Cerebellar cortex (tissue), 1 donor: ENCODE results near the gene SMIM38.

Experiments
- DNase-seq: peaks from one replicate; pipeline ENCODE4 v3.0.0-alpha.2; 2015; ENCODE audit warnings: low spot score

The SMIM38 gene

DNA sequence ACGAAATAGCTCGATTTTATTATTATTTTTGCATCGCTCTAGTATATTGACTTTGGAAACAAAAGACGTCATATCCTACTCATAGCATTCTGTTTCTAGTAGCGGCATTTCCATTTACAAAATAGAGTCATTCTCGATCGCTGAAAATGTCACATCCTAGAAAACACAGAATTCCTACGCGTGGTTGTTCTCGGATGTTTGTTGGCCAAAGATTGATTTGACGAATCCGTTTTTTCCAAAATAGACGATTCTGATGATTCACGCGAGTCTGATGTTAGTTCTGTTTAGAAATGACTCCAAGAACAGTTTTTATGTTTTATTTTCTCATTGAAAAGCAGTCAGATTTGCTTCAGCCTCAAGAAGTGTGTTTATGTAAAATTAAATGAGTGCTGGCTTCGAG, 47.6 kb downstream of the SMIM38 start:
- no peak for DNase-seq

DNA sequence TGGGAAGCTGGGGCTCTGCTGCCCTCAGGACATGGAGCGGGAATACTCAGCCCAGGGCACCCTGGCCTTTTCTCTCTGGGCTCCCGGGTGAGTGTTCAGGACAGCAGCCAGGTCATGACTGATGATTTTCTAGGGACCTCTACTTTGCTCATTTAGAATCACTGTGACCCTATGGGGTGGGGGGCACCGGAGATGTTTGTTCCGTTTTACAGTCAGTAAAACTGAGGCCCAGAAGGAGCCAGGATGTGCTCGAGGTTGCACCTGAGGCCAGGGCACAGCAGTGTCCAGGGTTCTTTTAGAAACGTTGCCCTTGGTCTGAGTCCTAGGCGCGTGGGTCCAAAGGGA, 48.1 kb downstream of the SMIM38 start:
- DNase-seq: no peak

DNA sequence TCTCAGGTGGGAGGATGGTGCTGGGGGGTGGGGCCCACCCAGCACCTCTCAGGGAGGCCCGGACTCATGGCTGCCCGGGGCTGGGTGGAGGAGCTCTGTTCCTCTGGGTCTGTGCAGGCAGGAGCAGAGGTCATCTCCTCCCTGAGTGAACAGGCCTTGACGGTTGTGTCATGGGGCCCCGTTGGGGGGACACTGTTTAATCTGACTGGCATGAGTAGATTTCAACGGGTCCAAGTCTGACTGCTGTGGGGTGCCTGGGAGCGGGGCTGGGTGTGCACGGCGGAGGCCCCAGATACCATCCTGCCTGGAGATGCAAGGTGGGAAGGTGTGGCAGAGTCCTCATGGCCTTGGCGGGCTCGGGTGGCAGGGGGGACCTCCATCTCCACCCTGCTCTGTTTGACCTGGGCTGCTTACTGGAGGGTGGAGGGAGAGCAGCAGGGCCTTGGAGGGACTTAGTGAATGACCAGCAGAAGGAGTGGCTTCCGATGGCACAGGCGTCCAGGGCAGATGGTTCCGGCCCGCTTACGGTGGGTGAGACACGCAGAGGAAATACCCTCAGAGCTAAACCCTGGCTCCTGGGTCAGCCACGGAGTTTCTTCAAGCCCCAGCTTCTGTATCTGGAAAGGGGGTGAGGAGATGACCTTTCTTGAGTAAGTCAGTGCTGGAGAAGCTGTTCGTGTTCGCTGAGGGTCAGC, 48.7 kb downstream of the SMIM38 start:
- DNase-seq: no peak

DNA sequence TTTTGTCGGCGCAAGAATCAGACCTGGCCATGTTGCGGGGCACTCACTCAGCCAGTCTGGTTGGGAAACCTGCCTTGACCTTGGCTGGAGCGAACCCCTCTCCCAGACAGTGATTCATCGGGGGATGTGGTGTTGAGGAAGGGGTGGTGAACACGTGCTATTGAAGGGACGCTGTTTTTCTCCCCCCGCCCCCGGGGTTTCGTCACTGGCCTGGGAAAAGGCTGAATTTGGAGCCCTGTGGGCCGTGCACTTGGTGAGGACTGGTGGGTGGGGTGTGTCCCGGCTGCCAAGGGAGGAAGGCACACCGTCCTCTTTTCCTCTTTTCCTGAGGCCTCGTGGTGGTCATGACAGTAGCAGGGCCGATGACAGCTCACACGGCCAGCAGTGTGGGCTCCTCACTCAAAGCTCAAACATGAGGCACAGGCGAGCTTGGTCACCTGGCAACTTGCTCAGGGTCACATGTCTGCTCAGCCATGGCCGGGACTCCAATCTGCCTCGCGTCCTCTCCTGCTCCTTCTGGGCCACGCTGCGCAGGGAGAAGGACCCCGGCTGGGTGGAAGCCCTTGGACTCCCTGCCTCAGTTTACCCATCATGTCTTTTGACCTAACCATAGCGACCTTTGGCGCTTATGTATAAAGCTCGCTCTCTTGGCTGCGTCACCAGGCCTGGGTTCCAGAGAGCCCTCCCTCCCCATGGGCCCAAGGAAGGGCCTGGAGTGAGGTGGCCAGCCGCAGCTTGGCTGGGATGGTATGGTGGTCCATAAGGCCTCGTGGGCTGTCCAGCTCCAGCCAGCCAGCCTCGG, 49.4 kb downstream of the SMIM38 start:
- no peak for DNase-seq
